SU-DHL-6 (cell line): ENCODE results near the gene MFN2.

ENCODE experiments used
- CTCF ChIP-seq: fragments of 200-600 bp; sonication (generic); IDR thresholded peaks from one replicate; pipeline ENCODE4 v1.5.1; 2017; ENCODE audit warnings: antibody characterized with exemption, mild to moderate bottlenecking, low read length, moderate library complexity; ENCODE audit not compliant: insufficient read depth, poor library complexity, severe bottlenecking
- EZH2phosphoT487 ChIP-seq: fragments of 200-600 bp; sonication (generic), shearing (Covaris generic); conservative IDR thresholded peaks from 2 replicates; pipeline ENCODE4 v1.6.1; 2018; ENCODE audit warnings: mild to moderate bottlenecking, antibody characterized with exemption, low read length, moderate library complexity, mixed read lengths

GRCh38 chr1:12040457-12041051, 60.3 kb downstream of the MFN2 start:
- TF ChIP-seq CTCF, result no peak
- no peak for TF ChIP-seq EZH2phosphoT487
